GM12801 (cell line): ENCODE data around the gene NLRP3.

Experiments used
- CTCF ChIP-seq: IDR thresholded peaks from one replicate; pipeline ENCODE4 v1.5.1; 2011; ENCODE audit warnings: control low read depth; ENCODE audit not compliant: insufficient read length; ENCODE audit errors: extremely low read depth

The NLRP3 gene

DNA sequence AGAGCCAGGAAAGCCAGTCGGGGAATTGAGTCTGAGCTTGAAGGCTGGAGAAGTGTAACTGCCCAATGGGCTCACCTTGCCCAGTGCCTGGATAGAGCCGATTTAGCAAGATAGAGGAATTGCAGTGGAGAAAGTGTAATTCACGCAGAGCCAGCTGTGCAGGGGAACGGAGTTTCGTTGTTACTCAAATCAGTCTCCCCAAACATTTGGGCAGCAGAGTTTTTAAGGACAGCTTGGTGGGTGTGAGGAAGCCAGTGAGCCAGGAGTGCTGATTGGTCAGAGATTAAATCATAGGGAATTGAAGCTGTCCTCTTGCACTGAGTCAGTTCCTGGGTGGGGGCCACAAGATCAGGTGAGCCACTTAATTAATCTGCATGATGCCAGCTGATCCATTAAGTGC is 28.4 kb upstream of the NLRP3 start:
- TF ChIP-seq CTCF, result no peak

DNA sequence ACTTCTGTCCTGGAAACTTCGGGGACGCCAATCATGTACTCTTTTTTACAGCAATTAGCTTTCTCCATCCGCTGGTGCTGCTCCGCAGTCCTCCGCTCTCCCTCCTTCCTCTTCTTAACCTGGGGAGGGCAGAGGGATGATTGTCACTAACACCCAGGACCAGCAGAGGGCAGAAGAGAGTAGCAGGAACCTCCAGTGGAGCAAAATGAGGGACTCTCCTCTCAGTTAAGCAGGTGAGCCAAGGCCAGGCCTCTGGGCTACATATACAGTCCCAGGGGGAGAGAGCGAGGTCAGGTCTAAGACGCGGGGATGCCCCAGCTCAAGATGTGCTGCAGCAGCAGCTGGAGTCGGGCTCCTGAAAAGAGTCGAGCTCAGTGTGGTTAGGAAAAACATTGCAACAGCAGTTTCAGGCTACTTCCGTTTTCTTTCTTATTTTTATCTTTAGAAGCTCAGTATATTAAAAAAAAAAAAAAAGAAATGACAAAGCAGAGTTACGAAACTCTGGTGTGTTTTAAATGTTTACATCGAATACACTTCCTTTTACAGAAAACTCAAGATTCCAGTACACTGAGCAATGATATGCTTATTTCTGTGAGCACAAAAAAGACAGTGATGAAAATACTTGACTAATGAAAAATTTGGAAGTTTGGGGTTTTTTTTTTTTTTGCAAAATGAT is 25.7 kb upstream of the NLRP3 start:
- no peak for TF ChIP-seq CTCF

DNA sequence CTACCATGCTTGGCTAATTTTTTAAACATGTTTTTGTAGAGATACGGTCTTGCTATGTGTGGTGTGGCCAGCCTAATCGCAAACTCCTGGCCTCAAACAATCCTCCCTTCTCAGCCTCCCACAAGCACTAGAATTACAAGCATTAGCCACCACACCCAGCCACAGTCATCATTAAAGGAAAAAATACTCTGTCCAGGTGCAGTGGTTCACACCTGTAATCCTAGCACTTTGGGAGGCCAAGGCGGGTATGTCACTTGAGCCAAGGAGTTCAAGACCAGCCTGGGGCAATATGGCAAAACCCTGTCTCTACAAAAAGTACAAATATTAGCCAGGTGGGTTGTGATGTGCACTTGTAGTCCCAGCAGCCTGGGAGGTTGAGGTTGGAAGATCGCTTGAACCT is 25.0 kb upstream of the NLRP3 start:
- no peak for TF ChIP-seq CTCF

DNA sequence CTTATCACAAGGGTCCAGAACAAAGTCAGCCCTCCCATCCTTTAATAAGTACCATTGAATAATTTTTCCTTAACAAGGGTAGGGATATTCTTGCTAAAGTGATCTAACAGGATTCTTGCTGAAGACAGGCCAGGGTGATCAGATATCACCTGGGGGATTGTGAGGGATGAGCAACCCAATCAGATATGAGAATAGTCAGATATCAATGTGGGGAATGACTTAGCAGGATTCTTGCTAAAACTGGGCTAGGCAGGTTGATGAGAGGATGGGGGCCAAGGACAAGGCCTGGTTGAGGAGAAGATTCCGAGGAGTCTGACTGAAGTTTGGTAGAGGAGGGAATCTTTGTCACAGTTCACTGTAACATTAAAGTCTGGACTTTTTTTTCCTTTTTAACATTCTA is 23.9 kb upstream of the NLRP3 start:
- no peak for TF ChIP-seq CTCF

DNA sequence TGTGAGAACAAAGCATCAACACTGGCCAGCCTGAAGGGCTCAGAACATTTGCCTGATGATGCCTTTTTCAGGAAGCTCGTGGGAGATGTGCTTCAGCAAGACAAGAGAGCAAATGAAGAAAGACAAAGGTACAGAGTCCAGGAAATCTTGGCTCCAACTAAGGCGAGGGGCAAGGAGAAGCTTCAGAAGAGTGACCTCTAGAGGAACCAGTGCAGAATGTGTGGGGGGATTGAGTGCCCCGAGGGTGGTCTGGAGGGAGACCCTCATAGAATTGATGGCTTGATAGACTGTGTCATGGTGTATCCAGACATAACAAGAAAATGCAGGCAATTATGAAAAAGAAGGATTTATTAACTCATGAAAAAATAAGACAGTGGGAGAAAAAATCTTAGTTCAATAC is 15.3 kb upstream of the NLRP3 start:
- TF ChIP-seq CTCF, result no peak

DNA sequence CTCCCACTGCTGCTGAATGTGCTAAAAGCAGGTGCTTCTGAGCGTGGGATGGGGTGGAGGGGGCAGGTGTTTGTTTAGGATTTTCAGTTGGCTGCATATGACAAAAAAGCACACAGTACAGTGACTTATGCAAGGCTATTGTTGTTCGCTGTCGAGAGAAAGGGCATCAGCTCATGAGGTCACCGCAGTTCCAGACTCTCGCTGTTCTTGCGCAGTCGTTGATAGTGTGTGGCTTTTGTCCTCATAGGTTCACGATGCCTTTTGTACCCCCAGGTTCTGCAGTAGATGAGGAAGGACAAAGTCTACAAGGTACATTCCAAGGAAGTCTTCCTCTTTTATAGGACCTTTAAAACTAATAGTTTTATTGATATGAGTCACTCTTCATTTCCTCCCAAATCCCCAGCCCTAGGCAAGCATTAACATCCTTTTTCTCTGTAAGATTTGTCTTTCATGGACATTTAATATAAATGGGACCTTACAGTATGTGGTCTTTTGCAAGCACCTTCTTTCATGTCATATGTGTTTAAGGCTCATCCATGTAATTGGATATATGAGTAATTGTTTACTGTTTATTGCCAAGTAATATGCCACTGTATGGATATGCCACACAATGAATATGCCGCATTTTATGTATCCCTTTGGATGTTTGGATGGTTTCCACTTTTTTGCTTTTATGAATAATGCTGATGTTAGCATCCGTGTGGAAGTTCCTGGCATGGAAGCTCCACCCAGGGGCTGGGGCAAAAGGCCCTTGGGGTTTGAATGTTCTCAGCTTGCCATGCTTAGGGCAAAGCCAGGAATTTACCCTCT is 14.5 kb upstream of the NLRP3 start:
- TF ChIP-seq CTCF, result no peak

DNA sequence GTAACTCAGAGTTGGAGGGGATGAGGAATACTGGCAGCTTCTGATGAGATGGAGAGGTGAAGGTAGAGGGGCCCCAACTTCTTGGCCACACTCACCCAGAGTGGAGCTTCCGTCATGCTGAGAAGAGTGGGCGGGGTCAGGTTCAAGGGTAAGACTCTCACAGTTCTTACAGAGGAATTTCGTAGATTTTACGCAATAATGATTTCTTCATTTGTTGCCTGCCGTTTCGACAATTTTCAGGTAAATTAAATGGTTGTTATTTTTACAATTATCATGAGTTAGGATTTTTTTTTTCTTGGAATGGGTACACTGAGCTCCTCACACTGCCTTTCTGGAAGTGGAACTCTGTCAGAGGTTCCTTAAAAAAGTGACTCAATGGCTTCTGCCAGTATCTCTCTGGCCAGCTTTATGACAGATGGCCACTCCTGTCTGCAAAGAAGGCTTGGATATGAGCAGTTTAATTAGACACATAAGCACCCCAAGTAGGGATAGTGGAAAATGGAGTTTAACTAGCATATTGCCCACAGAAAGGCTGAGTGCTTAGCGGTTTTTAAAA is 13.8 kb upstream of the NLRP3 start:
- TF ChIP-seq CTCF, result no peak
